Vagina (tissue), 2 donors: ENCODE data around the gene IQCM. TPM values are rescaled to one million over a fixed set of nuclear protein-coding genes. Genes with fewer than 3 reads are reported as not detected.

Experiments
- DNase-seq, 2 donors: peaks; one replicate each; pipeline ENCODE4 v3.0.0-alpha.2; 2017; ENCODE audit errors: extremely low spot score in 2 of 2
- H3K27ac ChIP-seq: fragments of 200-600 bp; sonication (generic); one replicate; pipeline ENCODE4 v1.5.1; 2019
- H3K27me3 ChIP-seq: fragments of 200-600 bp; sonication (generic); one replicate; pipeline ENCODE4 v1.5.1; 2019
- H3K36me3 ChIP-seq, 2 donors: fragments of 200-600 bp; sonication (generic); one replicate each; pipeline ENCODE4 v1.5.1; 2017 to 2019
- H3K4me1 ChIP-seq: fragments of 200-600 bp; sonication (generic); one replicate; pipeline ENCODE4 v1.5.1; 2019
- H3K4me3 ChIP-seq, 2 donors: fragments of 200-600 bp; sonication (generic); 1 replicate in 1 of 2; 2 replicates in 1 of 2; pipeline ENCODE4 v1.5.1; 2016 to 2019
- H3K9me3 ChIP-seq: fragments of 200-600 bp; sonication (generic); one replicate; pipeline ENCODE4 v1.5.1; 2019
- POLR2A ChIP-seq, 2 donors: fragments of 450-650 bp; IDR thresholded peaks; one replicate each; pipeline ENCODE4 v1.6.1; 2017; ENCODE audit warnings: antibody characterized with exemption in 2 of 2, mild to moderate bottlenecking in 2 of 2, moderate library complexity in 2 of 2
- POLR2AphosphoS5 ChIP-seq, 2 donors: sonication (generic); formaldehyde crosslinking; IDR thresholded peaks; one replicate each; pipeline ENCODE4 v1.9.0; 2017; ENCODE audit warnings: antibody characterized with exemption in 2 of 2, mild to moderate bottlenecking in 2 of 2, low read depth in 1 of 2; ENCODE audit not compliant: insufficient read depth in 1 of 2
- intact Hi-C: fragments of 100-400 bp; cut with DNase I; formaldehyde crosslinking; loops from one replicate; pipeline ENCODE4 v1.15.1; 2023
- total RNA-seq: library from RNA; depleted of rRNA; stranded (reverse); fragments of >200 nt; gene quantifications from one replicate; pipeline ENCODE4 v1.2.3, GENCODE V29; 2016
- TF ChIP-seq, protein P1 (sequence below), 3 experiments: fragments of 450-650 bp in 2 of 3; fragments of 200-600 bp in 1 of 3; sonication (generic) in 1 of 3; IDR thresholded peaks; one replicate each; pipeline ENCODE4 v1.5.1; 2017 to 2019; ENCODE audit warnings: antibody characterized with exemption in 3 of 3, mild to moderate bottlenecking in 2 of 3, moderate library complexity in 2 of 3

Gene IQCM
- total RNA-seq, 1 donor from 2014 or later: not detected

DNA sequence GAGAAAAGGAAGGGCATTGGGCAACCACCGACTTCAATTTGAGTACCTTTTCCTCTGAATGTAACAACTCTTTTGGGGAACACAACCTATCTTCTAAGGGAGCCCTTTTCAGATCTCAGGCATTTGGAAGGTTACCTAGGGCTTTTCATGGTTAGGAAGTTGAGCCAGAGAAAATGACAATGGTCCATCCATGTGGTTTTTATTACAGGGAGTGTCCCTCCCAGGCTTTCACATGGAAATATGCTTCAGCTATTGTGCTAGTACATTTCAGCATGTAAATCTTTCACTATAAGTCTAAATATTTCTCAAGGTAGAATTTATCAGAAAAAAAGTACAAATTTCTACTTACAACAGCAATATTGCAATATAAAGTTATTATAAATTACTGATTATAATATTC is 259.8 kb downstream of the IQCM start:
- H3K9me3 ChIP-seq: no peaks in the 10 kb centered on the region
- no peak overlapping the region for H3K27ac ChIP-seq
- no peaks in the 10 kb centered on the region for H3K27me3 ChIP-seq
- DNase-seq: no peak
- no peaks in the 10 kb centered on the region for H3K36me3 ChIP-seq
- H3K4me1 ChIP-seq: no peaks in the 10 kb centered on the region
- TF ChIP-seq POLR2A (IDR thresholded peaks at IDR 0.05) (no peak), POLR2AphosphoS5 (IDR thresholded peaks at IDR 0.05; ENCODE audit: insufficient read depth in 1 of 2, low read depth in 1 of 2) (no peak)
- TF ChIP-seq, protein P1, sequence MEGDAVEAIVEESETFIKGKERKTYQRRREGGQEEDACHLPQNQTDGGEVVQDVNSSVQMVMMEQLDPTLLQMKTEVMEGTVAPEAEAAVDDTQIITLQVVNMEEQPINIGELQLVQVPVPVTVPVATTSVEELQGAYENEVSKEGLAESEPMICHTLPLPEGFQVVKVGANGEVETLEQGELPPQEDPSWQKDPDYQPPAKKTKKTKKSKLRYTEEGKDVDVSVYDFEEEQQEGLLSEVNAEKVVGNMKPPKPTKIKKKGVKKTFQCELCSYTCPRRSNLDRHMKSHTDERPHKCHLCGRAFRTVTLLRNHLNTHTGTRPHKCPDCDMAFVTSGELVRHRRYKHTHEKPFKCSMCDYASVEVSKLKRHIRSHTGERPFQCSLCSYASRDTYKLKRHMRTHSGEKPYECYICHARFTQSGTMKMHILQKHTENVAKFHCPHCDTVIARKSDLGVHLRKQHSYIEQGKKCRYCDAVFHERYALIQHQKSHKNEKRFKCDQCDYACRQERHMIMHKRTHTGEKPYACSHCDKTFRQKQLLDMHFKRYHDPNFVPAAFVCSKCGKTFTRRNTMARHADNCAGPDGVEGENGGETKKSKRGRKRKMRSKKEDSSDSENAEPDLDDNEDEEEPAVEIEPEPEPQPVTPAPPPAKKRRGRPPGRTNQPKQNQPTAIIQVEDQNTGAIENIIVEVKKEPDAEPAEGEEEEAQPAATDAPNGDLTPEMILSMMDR (IDR thresholded peaks at IDR 0.05): no peak
- no peak overlapping the region for H3K4me3 ChIP-seq
- intact Hi-C loops: no loop called here

DNA sequence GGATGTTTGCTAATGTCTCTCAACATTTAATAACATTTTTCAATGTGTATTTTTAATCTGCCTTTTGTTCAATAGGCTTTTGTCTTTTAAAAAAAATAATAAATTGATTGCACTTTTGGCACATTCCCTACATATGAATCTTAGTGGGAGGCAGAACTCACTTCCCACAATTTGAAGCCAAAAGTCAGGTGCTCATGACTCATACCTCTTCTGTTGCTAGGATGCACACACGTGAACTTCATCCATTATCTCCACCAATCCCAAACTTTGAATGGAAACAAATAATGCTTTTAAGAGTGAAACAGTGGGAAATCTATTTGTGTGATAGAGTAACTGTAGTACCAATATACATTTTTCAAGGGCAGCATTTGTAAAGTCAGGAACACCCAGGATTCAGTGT is 260.5 kb downstream of the IQCM start:
- TF ChIP-seq, protein P1 (IDR thresholded peaks at IDR 0.05): no peak
- TF ChIP-seq POLR2AphosphoS5 (IDR thresholded peaks at IDR 0.05; ENCODE audit: insufficient read depth in 1 of 2, low read depth in 1 of 2) (no peak), POLR2A (IDR thresholded peaks at IDR 0.05) (no peak)

DNA sequence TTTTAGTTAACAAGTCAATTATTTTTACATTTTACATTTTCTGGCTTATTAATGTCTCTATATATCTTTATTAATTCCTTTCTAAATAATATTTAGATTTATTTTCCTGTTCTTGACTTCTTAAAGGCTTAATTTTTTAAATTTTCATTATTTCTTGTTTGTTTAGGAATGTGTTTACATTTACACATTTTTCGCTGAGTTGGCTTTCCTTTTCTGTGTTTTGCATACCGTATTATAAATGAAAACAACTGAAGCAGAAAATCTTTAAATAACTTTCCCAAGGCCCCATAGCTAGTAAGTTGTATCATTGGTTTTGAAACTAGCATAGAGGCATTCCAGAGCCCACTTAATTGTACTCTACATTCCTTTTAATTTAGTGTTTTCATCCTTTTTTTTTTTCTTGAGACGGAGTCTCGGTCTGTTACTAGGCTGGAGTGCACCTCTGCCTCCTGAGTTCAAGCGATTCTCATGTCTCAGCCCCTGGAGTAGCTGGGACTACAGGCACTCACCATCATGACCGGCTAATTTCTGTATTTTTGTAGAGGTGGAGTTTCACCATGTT is 261.6 kb downstream of the IQCM start:
- Histone ChIP-seq H3K27ac (no peak overlapping the region), H3K4me3 (no peak overlapping the region), H3K36me3 (no peaks in the 10 kb centered on the region), H3K27me3 (no peaks in the 10 kb centered on the region), H3K4me1 (no peaks in the 10 kb centered on the region), H3K9me3 (no peaks in the 10 kb centered on the region)
- intact Hi-C loops: no loop called here
- no peak for DNase-seq
- TF ChIP-seq, protein P1 (IDR thresholded peaks at IDR 0.05): no peak
- TF ChIP-seq POLR2A (IDR thresholded peaks at IDR 0.05): no peak
- no peak for TF ChIP-seq POLR2AphosphoS5 (IDR thresholded peaks at IDR 0.05; ENCODE audit: insufficient read depth in 1 of 2, low read depth in 1 of 2)

More for the DNA sequence above, 260.5 kb downstream of the IQCM start:
- no peaks in the 10 kb centered on the region for H3K36me3 ChIP-seq
- H3K27ac ChIP-seq: no peak overlapping the region
- no peaks in the 10 kb centered on the region for H3K27me3 ChIP-seq
- DNase-seq: no peak
- intact Hi-C loops: no loop called here
- H3K9me3 ChIP-seq: no peaks in the 10 kb centered on the region
- H3K4me3 ChIP-seq: no peak overlapping the region
- no peaks in the 10 kb centered on the region for H3K4me1 ChIP-seq

DNA sequence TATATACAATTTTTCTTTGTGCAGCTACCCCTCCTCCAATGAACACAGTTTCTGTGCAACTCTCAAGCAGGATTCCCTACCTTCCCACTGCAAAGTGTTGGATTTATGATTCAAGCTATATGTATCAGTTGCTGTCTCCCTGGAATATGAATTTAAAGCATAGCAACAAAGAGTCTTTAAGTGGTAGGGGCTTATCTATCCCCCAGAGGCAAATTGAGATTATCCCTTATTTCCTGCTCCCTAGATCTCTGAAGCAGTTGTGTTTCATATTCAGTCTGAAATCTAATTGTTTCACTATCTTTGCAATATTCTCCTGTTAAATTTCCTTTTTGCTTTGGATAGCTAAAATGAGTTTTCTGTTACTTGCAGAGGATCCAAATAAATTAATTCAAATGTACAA is 263.0 kb downstream of the IQCM start:
- Histone ChIP-seq H3K9me3 (no peaks in the 10 kb centered on the region), H3K27me3 (no peaks in the 10 kb centered on the region), H3K36me3 (no peaks in the 10 kb centered on the region), H3K4me1 (no peaks in the 10 kb centered on the region), H3K4me3 (no peak overlapping the region), H3K27ac (no peak overlapping the region)
- no peak for DNase-seq
- TF ChIP-seq, protein P1 (IDR thresholded peaks at IDR 0.05): no peak
- no peak for TF ChIP-seq POLR2A (IDR thresholded peaks at IDR 0.05)
- no peak for TF ChIP-seq POLR2AphosphoS5 (IDR thresholded peaks at IDR 0.05; ENCODE audit: insufficient read depth in 1 of 2, low read depth in 1 of 2)
- intact Hi-C loops: no loop called here

DNA sequence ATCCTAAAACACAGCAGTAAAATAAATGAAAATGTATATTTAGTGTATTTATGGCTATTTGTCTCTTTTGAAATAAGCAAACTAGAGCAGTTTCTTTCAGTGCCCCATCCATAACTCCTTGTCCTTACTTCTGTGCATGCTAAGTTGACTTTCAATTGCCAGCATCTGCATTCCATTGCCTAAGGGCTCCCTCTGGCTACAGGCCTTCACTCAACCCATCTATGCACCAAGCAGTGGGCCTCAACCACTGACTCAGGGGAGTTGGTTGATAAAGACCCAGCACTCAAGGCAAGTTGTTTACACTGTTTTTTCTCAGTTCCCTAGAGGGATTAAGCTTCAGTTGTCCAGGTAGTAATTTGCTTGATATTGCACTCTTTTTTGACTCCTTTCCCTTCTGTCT is 265.7 kb downstream of the IQCM start:
- DNase-seq: no peak
- no peak for TF ChIP-seq POLR2AphosphoS5 (IDR thresholded peaks at IDR 0.05; ENCODE audit: insufficient read depth in 1 of 2, low read depth in 1 of 2)
- no peak for TF ChIP-seq POLR2A (IDR thresholded peaks at IDR 0.05)
- TF ChIP-seq, protein P1 (IDR thresholded peaks at IDR 0.05): no peak
- H3K4me1 ChIP-seq: no peaks in the 10 kb centered on the region
- H3K27ac ChIP-seq: no peak overlapping the region
- no peaks in the 10 kb centered on the region for H3K9me3 ChIP-seq
- H3K36me3 ChIP-seq: no peaks in the 10 kb centered on the region
- intact Hi-C loops: no loop called here
- H3K4me3 ChIP-seq: no peak overlapping the region
- no peaks in the 10 kb centered on the region for H3K27me3 ChIP-seq
